Progenitor cell of endocrine pancreas (in vitro differentiated cells): ENCODE data around the gene CALU. TPM values are rescaled to one million over a fixed set of nuclear protein-coding genes. Genes with fewer than 3 reads are reported as not detected.

Experiments used
- DNase-seq: peaks from one replicate; pipeline ENCODE4 v3.0.0; 2021; ENCODE audit warnings: low spot score; ENCODE audit not compliant: unreplicated experiment
- H3K27ac Mint-ChIP-seq: 2 replicates; pipeline ENCODE4 v1.8.0; 2021; ENCODE audit warnings: mild to moderate bottlenecking, moderate library complexity, mixed read lengths
- H3K27me3 Mint-ChIP-seq: 2 replicates; pipeline ENCODE4 v1.8.0; 2021; ENCODE audit warnings: mixed read lengths
- H3K36me3 Mint-ChIP-seq: 2 replicates; pipeline ENCODE4 v1.8.0; 2022; ENCODE audit warnings: mixed read lengths; ENCODE audit not compliant: insufficient read depth
- H3K4me1 Mint-ChIP-seq: 2 replicates; pipeline ENCODE4 v1.8.0; 2021; ENCODE audit warnings: low read depth, mixed read lengths
- H3K4me3 Mint-ChIP-seq: 2 replicates; pipeline ENCODE4 v1.8.0; 2021; ENCODE audit warnings: low read depth, mild to moderate bottlenecking, moderate library complexity, mixed read lengths
- H3K9me3 Mint-ChIP-seq: 2 replicates; pipeline ENCODE4 v1.8.0; 2021; ENCODE audit warnings: low read depth, mixed read lengths
- CTCF ChIP-seq: fragments of 200-600 bp; sonication (generic); IDR thresholded peaks from one replicate; pipeline ENCODE4 v1.5.0; 2021; ENCODE audit warnings: antibody characterized with exemption, mild to moderate bottlenecking; ENCODE audit not compliant: unreplicated experiment
- long read RNA-seq: library from polyadenylated mRNA; unstranded; transcript quantifications from one replicate; pipeline ENCODE4 v2.0.0, GENCODE V29; 2020
- total RNA-seq: library from RNA; stranded (reverse); gene quantifications from 2 replicates; pipeline ENCODE4 v1.2.1, GENCODE V29; 2021

CALU gene
- 107 and 111 TPM in 2 replicates for total RNA-seq
- long read RNA-seq, full-length matches to known transcripts = 1,537 of 1,630 reads
- long read RNA-seq, partial matches to known transcripts = 49 of 1,630 reads
- long read RNA-seq, other reads (novel, unspliced or antisense) = 44 of 1,630 reads

GRCh38 chr7:128739048-128739962, at the start of gene CALU:
Gene CALU (plus strand): TSS chr7:128739359. CDS start chr7:128748584, 9,225 bp downstream.
- H3K9me3 Mint-ChIP-seq = no peaks in the 10 kb centered on the region

GRCh38 chr7:128691227-128691626, 47.9 kb upstream of the CALU start:
- TF ChIP-seq CTCF = no peak
- no peak for DNase-seq
- Mint-ChIP-seq H3K9me3 (no peaks in the 10 kb centered on the region), H3K4me1 (no peaks in the 10 kb centered on the region), H3K4me3 (no peak overlapping the region), H3K27ac (no peak overlapping the region), H3K27me3 (peaks cover 10% of the 10 kb centered on the region), H3K36me3 (peaks cover 16% of the 10 kb centered on the region)

More at GRCh38 chr7:128739048-128739962, at the start of gene CALU:
- H3K36me3 Mint-ChIP-seq = no peaks in the 10 kb centered on the region
- H3K4me3 Mint-ChIP-seq = peak within 1 kb of the TSS; percentile 91
- H3K27me3 Mint-ChIP-seq = peaks cover 8% of the 10 kb centered on the region
- TF ChIP-seq CTCF = no peak
- peak within 1 kb of the TSS; percentile 81 for H3K27ac Mint-ChIP-seq
- H3K4me1 Mint-ChIP-seq = peaks cover 12% of the 10 kb centered on the region
- DNase-seq = peak; percentile 89

GRCh38 chr7:128692623-128693270, 46.4 kb upstream of the CALU start:
- no peak for TF ChIP-seq CTCF
- H3K4me3 Mint-ChIP-seq = no peak overlapping the region
- H3K9me3 Mint-ChIP-seq = no peaks in the 10 kb centered on the region
- peaks cover 2% of the 10 kb centered on the region for H3K4me1 Mint-ChIP-seq
- H3K27me3 Mint-ChIP-seq = peaks cover 25% of the 10 kb centered on the region
- DNase-seq = no peak
- peaks cover 7% of the 10 kb centered on the region for H3K36me3 Mint-ChIP-seq
- no peak overlapping the region for H3K27ac Mint-ChIP-seq

GRCh38 chr7:128693373-128694015, 45.7 kb upstream of the CALU start:
- Mint-ChIP-seq H3K4me1 (peaks cover 2% of the 10 kb centered on the region), H3K27me3 (peaks cover 33% of the 10 kb centered on the region), H3K36me3 (peaks cover 3% of the 10 kb centered on the region), H3K9me3 (no peaks in the 10 kb centered on the region), H3K27ac (no peak overlapping the region), H3K4me3 (no peak overlapping the region)
- TF ChIP-seq CTCF = no peak
- no peak for DNase-seq

- no peak overlapping the region for H3K4me3 Mint-ChIP-seq
- H3K36me3 Mint-ChIP-seq = peaks cover 2% of the 10 kb centered on the region
- no peak overlapping the region for H3K27ac Mint-ChIP-seq
- peaks cover 2% of the 10 kb centered on the region for H3K4me1 Mint-ChIP-seq
- peaks cover 44% of the 10 kb centered on the region for H3K27me3 Mint-ChIP-seq
- no peaks in the 10 kb centered on the region for H3K9me3 Mint-ChIP-seq
- DNase-seq = no peak
- TF ChIP-seq CTCF = no peak
Observed at GRCh38 chr7:128694738-128695137, 44.4 kb upstream of the CALU start.
